ENCODE data around the gene LLPH.
A peak's percentile ranks its signal among the peaks of the same experiment; 100 is the strongest.

LLPH gene

DNA sequence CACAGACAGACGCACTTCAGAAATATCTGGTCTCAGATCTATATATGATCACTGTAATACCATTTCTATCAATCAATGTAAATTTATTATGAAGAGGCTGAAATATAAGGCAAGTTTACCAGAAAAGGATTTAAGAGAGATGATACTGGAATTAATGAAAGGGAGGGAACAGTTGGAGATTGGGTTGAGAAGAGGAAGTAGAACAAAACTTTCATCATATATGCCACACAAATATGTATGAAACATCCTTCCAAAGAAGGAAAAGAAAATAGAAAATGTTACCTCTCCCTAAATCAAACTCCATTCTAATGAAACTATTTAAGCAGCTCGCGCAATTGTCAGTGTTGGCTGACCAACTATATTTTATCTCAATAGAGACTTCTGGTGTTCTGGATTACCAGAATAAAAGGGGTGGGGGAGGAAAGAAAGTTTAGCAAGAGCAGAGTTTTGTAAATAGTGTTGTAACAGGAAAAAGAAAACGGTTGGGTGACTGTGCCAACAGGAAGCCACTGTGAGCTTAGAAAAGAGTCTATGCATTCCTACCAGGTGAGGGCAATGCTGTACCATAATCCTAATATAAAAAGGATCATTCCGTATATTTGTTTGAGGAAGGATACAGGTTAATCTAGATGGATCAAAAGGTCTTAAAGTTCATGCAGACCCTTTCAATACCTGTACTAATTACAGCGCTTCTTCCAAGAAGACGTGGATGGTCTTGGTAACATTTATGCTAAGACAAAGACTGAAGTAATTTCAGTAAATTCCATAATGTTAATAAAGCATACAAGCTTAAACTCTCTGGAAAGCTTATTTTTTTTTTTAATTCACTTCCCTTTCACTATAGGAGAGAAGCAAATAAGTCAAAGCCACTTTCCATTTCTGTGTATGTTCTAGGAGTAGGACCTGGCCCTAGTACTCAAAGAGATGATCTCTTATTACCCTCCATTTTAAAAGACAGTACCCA, 14.5 kb upstream of the LLPH start:
- H3K27ac ChIP-seq: no peak overlapping the region
- TF ChIP-seq, protein P1, sequence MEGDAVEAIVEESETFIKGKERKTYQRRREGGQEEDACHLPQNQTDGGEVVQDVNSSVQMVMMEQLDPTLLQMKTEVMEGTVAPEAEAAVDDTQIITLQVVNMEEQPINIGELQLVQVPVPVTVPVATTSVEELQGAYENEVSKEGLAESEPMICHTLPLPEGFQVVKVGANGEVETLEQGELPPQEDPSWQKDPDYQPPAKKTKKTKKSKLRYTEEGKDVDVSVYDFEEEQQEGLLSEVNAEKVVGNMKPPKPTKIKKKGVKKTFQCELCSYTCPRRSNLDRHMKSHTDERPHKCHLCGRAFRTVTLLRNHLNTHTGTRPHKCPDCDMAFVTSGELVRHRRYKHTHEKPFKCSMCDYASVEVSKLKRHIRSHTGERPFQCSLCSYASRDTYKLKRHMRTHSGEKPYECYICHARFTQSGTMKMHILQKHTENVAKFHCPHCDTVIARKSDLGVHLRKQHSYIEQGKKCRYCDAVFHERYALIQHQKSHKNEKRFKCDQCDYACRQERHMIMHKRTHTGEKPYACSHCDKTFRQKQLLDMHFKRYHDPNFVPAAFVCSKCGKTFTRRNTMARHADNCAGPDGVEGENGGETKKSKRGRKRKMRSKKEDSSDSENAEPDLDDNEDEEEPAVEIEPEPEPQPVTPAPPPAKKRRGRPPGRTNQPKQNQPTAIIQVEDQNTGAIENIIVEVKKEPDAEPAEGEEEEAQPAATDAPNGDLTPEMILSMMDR (conservative IDR thresholded peaks at IDR 0.05; ENCODE audit: low read depth): peak; percentile 66
- ChIA-PET CTCF (interaction anchor here (0.6 to 1.1 kb wide), 9 partner anchors 9 to 1363 kb away, joined by 3 to 8 read pairs (median 3); no protein-coding TSS in a partner anchor), POLR2A (ENCODE audit: low non-redundant PET) (interaction anchor here (0.5 kb wide), 1 partner anchor 534 kb away, joined by 7 read pairs; no protein-coding TSS in a partner anchor)
- peak; percentile 49 for DNase-seq (ENCODE audit: low spot score)

DNA sequence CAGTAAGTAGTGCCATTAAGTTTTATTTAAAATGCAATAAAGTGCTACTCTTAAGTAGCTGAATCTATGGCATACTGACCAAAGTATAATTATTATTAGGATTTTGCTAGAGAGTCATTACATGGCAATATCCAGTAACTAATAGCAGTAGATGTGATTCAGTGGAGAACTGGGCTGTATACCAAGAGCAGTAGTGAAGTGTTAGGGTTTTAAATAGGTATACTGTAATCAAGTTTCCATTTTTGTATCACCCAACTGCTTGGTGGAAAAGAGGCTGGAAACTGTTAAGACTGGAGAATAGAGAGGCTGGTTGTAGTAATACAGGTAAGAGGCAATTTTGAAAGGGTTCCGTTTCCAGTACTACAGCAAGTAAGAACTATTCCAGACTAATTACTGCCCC, 13.3 kb upstream of the LLPH start:
- CTCF ChIA-PET: no interaction called here
- no peak overlapping the region for H3K27ac ChIP-seq
- POLR2A ChIA-PET (ENCODE audit: low non-redundant PET): no interaction called here
- TF ChIP-seq, protein P1 (conservative IDR thresholded peaks at IDR 0.05; ENCODE audit: low read depth): no peak
- DNase-seq (ENCODE audit: low spot score): no peak

DNA sequence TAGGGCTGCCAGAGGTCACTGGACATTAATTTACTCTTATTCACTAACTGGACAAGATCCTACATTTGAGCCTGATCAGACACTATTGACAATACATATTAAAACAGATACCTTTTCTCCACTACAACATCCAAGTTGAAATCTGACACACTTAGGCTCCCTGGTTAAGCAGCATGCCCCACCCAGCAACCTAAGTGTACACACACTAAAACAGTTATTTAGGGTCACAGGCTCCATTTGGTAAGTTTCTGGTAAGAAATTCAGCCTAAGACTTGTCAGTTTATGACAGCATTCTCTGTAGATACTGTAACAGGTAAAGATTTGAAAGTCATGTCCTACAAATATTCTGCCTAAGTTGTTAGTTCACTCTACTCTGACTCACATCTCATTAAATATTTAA, 12.3 kb upstream of the LLPH start:
- TF ChIP-seq, protein P1 (conservative IDR thresholded peaks at IDR 0.05; ENCODE audit: low read depth): no peak
- POLR2A ChIA-PET (ENCODE audit: low non-redundant PET): no interaction called here
- DNase-seq (ENCODE audit: low spot score): no peak
- CTCF ChIA-PET: no interaction called here
- no peak overlapping the region for H3K27ac ChIP-seq

DNA sequence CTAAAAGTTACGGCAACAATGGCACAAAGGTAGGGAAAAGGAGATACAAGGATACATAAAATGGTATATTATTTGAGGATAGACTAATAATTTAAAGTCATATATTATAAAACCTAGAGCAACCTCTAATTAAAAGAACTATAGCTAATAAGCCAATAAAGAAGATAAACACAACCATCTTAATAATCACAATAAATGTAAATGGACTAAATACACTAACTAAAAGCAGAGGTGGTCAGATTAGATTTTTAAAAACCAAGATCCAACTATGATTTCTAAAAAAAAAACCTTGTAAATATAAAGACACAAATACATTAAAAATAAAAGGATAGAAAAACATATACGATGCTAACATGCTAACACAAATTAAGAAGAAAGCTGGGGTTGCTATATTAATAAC, 10.7 kb upstream of the LLPH start:
- POLR2A ChIA-PET (ENCODE audit: low non-redundant PET): no interaction called here
- CTCF ChIA-PET: interaction anchor here (0.7 kb wide), 1 partner anchor 72 kb away, joined by 8 read pairs; no protein-coding TSS in a partner anchor
- TF ChIP-seq, protein P1 (conservative IDR thresholded peaks at IDR 0.05; ENCODE audit: low read depth): no peak
- H3K27ac ChIP-seq: no peak overlapping the region
- no peak for DNase-seq (ENCODE audit: low spot score)

DNA sequence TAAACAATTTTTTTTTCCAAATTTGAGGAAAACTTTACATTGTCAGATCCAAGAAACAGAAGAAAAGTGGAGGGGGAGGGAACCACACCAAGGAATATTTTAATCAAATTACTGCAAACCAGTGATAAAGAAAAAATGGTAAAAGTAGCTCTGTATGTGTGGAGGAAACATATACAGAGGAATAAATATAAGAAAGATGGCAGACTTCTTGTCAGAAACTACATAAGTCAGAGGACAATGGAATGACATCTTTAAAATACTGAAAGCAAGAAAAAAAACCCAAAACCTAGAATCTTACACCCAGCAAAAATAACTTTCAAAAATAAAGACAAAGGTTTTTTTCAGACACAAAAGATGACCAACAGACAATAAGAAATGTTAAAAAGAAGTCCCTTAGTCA, 10.2 kb upstream of the LLPH start:
- TF ChIP-seq, protein P1 (conservative IDR thresholded peaks at IDR 0.05; ENCODE audit: low read depth): no peak
- ChIA-PET CTCF (no interaction called here), POLR2A (ENCODE audit: low non-redundant PET) (no interaction called here)
- H3K27ac ChIP-seq: no peak overlapping the region
- no peak for DNase-seq (ENCODE audit: low spot score)

DNA sequence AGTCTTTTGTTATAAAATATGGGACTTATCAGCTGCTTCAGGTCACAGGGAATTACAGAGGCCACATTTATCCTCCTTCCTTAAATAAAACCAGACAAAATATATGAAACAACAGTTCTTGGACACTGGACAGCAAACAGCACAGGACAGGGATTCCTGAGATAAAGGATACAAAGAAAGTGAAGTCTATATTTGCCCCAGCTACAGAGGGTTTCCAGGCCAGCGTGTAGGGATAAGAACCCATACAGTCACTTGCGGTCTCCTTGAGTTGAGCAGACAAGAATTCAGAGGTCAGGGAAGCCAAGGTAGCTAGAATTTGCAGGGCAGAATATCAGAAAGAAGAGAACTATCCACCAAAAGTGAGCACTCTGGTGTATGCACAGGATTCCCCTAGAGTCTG, 8.8 kb upstream of the LLPH start:
- DNase-seq (ENCODE audit: low spot score): no peak
- TF ChIP-seq, protein P1 (conservative IDR thresholded peaks at IDR 0.05; ENCODE audit: low read depth): no peak
- H3K27ac ChIP-seq: no peak overlapping the region
- ChIA-PET POLR2A (ENCODE audit: low non-redundant PET) (no interaction called here), CTCF (interaction anchor here (1.0 kb wide), 1 partner anchor 30 kb away, joined by 3 read pairs; no protein-coding TSS in a partner anchor)

All from RWPE1 (cell line).